WTC11 (cell line): ENCODE results near the gene TRMU.

ENCODE experiments used
- AR ChIP-seq: fragments of 250-450 bp; sonication (Bioruptor Pico); IDR thresholded peaks from 2 replicates; pipeline ENCODE4 v1.9.0; 2021; ENCODE audit warnings: mild to moderate bottlenecking
- CBFB ChIP-seq: sonication (generic); formaldehyde crosslinking; IDR thresholded peaks from 2 replicates; pipeline ENCODE4 v1.8.1; 2022; ENCODE audit warnings: mild to moderate bottlenecking, low read depth, missing genetic modification reagents
- CREB1 ChIP-seq: sonication (generic); formaldehyde crosslinking; IDR thresholded peaks from 2 replicates; pipeline ENCODE4 v1.8.0; 2023; ENCODE audit warnings: mild to moderate bottlenecking, missing genetic modification reagents
- CTCF ChIP-seq: fragments of 200-600 bp; IDR thresholded peaks from 2 replicates; pipeline ENCODE4 v1.8.0; 2022; ENCODE audit warnings: antibody characterized with exemption
- ESRRA ChIP-seq: sonication (generic); formaldehyde crosslinking; IDR thresholded peaks from 2 replicates; pipeline ENCODE4 v1.8.1; 2022; ENCODE audit warnings: mild to moderate bottlenecking, missing genetic modification reagents, borderline replicate concordance
- TCF7 ChIP-seq: sonication (generic); formaldehyde crosslinking; IDR thresholded peaks from 2 replicates; pipeline ENCODE4 v1.8.0; 2022; ENCODE audit warnings: mild to moderate bottlenecking, low read depth, missing genetic modification reagents, moderate library complexity
- TEAD1 ChIP-seq: sonication (generic); formaldehyde crosslinking; IDR thresholded peaks from 2 replicates; pipeline ENCODE4 v1.8.0; 2022; ENCODE audit warnings: mild to moderate bottlenecking, missing genetic modification reagents
- ZNF138 ChIP-seq: sonication (generic); formaldehyde crosslinking; conservative IDR thresholded peaks from 2 replicates; pipeline ENCODE4 v1.8.1; 2022; ENCODE audit warnings: mild to moderate bottlenecking, moderate library complexity, missing genetic modification reagents
- ZNF281 ChIP-seq: sonication (generic); formaldehyde crosslinking; IDR thresholded peaks from 2 replicates; pipeline ENCODE4 v1.8.0; 2023; ENCODE audit warnings: mild to moderate bottlenecking, missing genetic modification reagents
- ZNF396 ChIP-seq: fragments of 250-450 bp; sonication (Bioruptor Pico); IDR thresholded peaks from 2 replicates; pipeline ENCODE4 v1.8.0; 2021; ENCODE audit warnings: mild to moderate bottlenecking, moderate library complexity, borderline replicate concordance
- TF ChIP-seq, protein P1 (sequence below): sonication (generic); formaldehyde crosslinking; IDR thresholded peaks from 2 replicates; pipeline ENCODE4 v1.8.0; 2022; ENCODE audit warnings: mild to moderate bottlenecking, missing genetic modification reagents
- TF ChIP-seq, protein P2 (sequence below): sonication (generic); formaldehyde crosslinking; conservative IDR thresholded peaks from 2 replicates; pipeline ENCODE4 v1.8.1; 2022; ENCODE audit warnings: mild to moderate bottlenecking, missing genetic modification reagents
- TF ChIP-seq, protein P3 (sequence below): sonication (generic); formaldehyde crosslinking; IDR thresholded peaks from 2 replicates; pipeline ENCODE4 v1.8.0; 2022; ENCODE audit warnings: mild to moderate bottlenecking, missing genetic modification reagents

- TF ChIP-seq ZNF138 (CRISPR knock-in tag) (no peak), CTCF (no peak), AR (CRISPR knock-in tag) (no peak), ZNF281 (CRISPR knock-in tag) (no peak), ESRRA (CRISPR knock-in tag) (no peak), ZNF396 (no peak), TEAD1 (CRISPR knock-in tag) (no peak), TCF7 (no peak), CREB1 (CRISPR knock-in tag) (no peak), CBFB (CRISPR knock-in tag) (no peak)
- TF ChIP-seq, protein P1, sequence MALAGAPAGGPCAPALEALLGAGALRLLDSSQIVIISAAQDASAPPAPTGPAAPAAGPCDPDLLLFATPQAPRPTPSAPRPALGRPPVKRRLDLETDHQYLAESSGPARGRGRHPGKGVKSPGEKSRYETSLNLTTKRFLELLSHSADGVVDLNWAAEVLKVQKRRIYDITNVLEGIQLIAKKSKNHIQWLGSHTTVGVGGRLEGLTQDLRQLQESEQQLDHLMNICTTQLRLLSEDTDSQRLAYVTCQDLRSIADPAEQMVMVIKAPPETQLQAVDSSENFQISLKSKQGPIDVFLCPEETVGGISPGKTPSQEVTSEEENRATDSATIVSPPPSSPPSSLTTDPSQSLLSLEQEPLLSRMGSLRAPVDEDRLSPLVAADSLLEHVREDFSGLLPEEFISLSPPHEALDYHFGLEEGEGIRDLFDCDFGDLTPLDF (CRISPR knock-in tag), result no peak
- TF ChIP-seq, protein P2, sequence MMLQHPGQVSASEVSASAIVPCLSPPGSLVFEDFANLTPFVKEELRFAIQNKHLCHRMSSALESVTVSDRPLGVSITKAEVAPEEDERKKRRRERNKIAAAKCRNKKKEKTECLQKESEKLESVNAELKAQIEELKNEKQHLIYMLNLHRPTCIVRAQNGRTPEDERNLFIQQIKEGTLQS (CRISPR knock-in tag), result no peak
- TF ChIP-seq, protein P3, sequence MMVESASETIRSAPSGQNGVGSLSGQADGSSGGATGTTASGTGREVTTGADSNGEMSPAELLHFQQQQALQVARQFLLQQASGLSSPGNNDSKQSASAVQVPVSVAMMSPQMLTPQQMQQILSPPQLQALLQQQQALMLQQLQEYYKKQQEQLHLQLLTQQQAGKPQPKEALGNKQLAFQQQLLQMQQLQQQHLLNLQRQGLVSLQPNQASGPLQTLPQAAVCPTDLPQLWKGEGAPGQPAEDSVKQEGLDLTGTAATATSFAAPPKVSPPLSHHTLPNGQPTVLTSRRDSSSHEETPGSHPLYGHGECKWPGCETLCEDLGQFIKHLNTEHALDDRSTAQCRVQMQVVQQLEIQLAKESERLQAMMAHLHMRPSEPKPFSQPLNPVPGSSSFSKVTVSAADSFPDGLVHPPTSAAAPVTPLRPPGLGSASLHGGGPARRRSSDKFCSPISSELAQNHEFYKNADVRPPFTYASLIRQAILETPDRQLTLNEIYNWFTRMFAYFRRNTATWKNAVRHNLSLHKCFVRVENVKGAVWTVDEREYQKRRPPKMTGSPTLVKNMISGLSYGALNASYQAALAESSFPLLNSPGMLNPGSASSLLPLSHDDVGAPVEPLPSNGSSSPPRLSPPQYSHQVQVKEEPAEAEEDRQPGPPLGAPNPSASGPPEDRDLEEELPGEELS (CRISPR knock-in tag), result no peak
These were observed 46.1 kb upstream of the TRMU start for GRCh38 chr22:46289244-46289891.
